SK-N-SH treated with all-trans-retinoic acid at 6 μM for 48 hours (cell line): ENCODE data around the gene B4GALNT4.

Experiments
- CREB5 ChIP-seq: fragments of 250-450 bp; sonication (Bioruptor Pico); IDR thresholded peaks from 2 replicates; pipeline ENCODE4 v1.5.1; 2020; ENCODE audit warnings: low read depth, mild to moderate bottlenecking, moderate library complexity
- CSDC2 ChIP-seq: fragments of 250-450 bp; sonication (Bioruptor Pico); IDR thresholded peaks from 2 replicates; pipeline ENCODE4 v1.5.0; 2020; ENCODE audit warnings: mild to moderate bottlenecking, moderate library complexity
- ESRRG ChIP-seq: fragments of 250-450 bp; sonication (Bioruptor Pico); IDR thresholded peaks from 2 replicates; pipeline ENCODE4 v1.6.1; 2021; ENCODE audit warnings: mild to moderate bottlenecking
- OSR1 ChIP-seq: fragments of 250-450 bp; sonication (Bioruptor Pico); IDR thresholded peaks from 2 replicates; pipeline ENCODE4 v1.8.0; 2022; ENCODE audit warnings: moderate library complexity, mild to moderate bottlenecking, inconsistent platforms
- PPARA ChIP-seq: fragments of 250-450 bp; sonication (Bioruptor Pico); IDR thresholded peaks from 2 replicates; pipeline ENCODE4 v1.5.0; 2020; ENCODE audit warnings: mild to moderate bottlenecking, borderline replicate concordance
- RARB ChIP-seq: fragments of 250-450 bp; sonication (Bioruptor Pico); IDR thresholded peaks from 2 replicates; pipeline ENCODE4 v1.8.0; 2021; ENCODE audit warnings: mild to moderate bottlenecking, moderate library complexity
- TSHZ2 ChIP-seq: fragments of 250-450 bp; sonication (Bioruptor Pico); IDR thresholded peaks from 2 replicates; pipeline ENCODE4 v1.5.0; 2020; ENCODE audit warnings: mild to moderate bottlenecking, moderate library complexity
- ZFP3 ChIP-seq: fragments of 250-450 bp; sonication (Bioruptor Pico); IDR thresholded peaks from 2 replicates; pipeline ENCODE4 v1.5.0; 2020; ENCODE audit warnings: mild to moderate bottlenecking, moderate library complexity
- ZFP30 ChIP-seq: fragments of 450-650 bp; formaldehyde crosslinking; IDR thresholded peaks from 2 replicates; pipeline ENCODE4 v1.5.0; 2022; ENCODE audit warnings: mild to moderate bottlenecking, moderate library complexity
- ZNF8 ChIP-seq: fragments of 450-650 bp; formaldehyde crosslinking; IDR thresholded peaks from 2 replicates; pipeline ENCODE4 v1.5.0; 2020; ENCODE audit warnings: mild to moderate bottlenecking, moderate library complexity
- TF ChIP-seq, protein P1 (sequence below): fragments of 250-450 bp; sonication (Bioruptor Pico); IDR thresholded peaks from 2 replicates; pipeline ENCODE4 v1.5.1; 2021; ENCODE audit warnings: mild to moderate bottlenecking, moderate library complexity

DNA sequence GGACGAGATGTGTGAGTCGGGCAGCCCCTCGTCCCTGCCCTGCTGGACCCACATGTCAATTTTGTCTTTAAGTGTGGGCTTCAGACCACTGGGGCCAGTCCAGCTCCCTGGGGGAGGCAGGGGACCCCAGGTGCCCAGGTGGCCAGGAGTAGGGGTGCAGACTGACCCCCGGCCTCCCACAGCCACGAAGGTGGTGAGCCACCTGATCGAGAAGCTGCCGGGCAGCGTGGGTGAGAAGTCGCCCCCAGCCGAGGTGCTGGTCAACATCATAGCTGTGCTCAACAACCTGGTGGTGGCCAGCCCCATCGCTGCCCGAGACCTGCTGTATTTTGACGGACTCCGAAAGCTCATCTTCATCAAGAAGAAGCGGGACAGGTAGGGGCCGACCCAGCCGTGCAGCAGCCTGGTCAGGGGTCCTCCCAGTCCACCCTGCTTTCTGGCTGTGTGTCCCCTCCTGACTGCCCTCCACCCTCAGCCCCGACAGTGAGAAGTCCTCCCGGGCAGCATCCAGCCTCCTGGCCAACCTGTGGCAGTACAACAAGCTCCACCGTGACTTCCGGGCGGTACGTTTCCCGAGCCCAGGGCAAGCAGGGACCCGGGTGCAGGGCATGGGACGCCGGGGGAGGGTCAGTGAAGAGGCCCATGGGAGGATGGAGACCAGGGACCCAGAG lies 34.6 kb downstream of the B4GALNT4 start:
- TF ChIP-seq TSHZ2 (CRISPR knock-in tag) (no peak), ZFP3 (no peak), CREB5 (CRISPR knock-in tag) (no peak), RARB (CRISPR knock-in tag) (no peak), OSR1 (CRISPR knock-in tag) (no peak), ZFP30 (no peak), CSDC2 (CRISPR knock-in tag) (no peak), ESRRG (no peak), ZNF8 (CRISPR knock-in tag) (no peak), PPARA (CRISPR knock-in tag) (no peak)
- TF ChIP-seq, protein P1, sequence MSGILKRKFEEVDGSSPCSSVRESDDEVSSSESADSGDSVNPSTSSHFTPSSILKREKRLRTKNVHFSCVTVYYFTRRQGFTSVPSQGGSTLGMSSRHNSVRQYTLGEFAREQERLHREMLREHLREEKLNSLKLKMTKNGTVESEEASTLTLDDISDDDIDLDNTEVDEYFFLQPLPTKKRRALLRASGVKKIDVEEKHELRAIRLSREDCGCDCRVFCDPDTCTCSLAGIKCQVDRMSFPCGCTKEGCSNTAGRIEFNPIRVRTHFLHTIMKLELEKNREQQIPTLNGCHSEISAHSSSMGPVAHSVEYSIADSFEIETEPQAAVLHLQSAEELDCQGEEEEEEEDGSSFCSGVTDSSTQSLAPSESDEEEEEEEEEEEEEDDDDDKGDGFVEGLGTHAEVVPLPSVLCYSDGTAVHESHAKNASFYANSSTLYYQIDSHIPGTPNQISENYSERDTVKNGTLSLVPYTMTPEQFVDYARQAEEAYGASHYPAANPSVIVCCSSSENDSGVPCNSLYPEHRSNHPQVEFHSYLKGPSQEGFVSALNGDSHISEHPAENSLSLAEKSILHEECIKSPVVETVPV (CRISPR knock-in tag), result no peak
